KMS-11 (cell line): Measurements from ENCODE around the gene JUND.

Experiments
- H2AFZ ChIP-seq: fragments of 200-600 bp; sonication (generic); 2 replicates; pipeline ENCODE4 v1.6.1; 2016; ENCODE audit warnings: antibody characterized with exemption, mixed run types, low read depth
- H3K27ac ChIP-seq: fragments of 200-600 bp; sonication (generic); 2 replicates; pipeline ENCODE4 v1.6.1; 2016; ENCODE audit warnings: mild to moderate bottlenecking, mixed run types
- H3K27me3 ChIP-seq: fragments of 200-600 bp; sonication (generic); 2 replicates; pipeline ENCODE4 v1.6.1; 2017; ENCODE audit warnings: mild to moderate bottlenecking, low read depth, mixed run types, moderate library complexity; ENCODE audit not compliant: insufficient read depth
- H3K36me3 ChIP-seq: fragments of 200-600 bp; sonication (generic); 2 replicates; pipeline ENCODE4 v1.6.1; 2017; ENCODE audit warnings: mild to moderate bottlenecking, mixed run types; ENCODE audit not compliant: insufficient read depth
- H3K4me1 ChIP-seq: fragments of 200-600 bp; sonication (generic); 2 replicates; pipeline ENCODE4 v1.6.1; 2016; ENCODE audit warnings: mild to moderate bottlenecking, low read depth, mixed run types; ENCODE audit not compliant: poor library complexity, severe bottlenecking
- H3K4me2 ChIP-seq: fragments of 200-600 bp; sonication (generic); 2 replicates; pipeline ENCODE4 v1.7.0; 2016; ENCODE audit warnings: mild to moderate bottlenecking, mixed run types
- H3K4me3 ChIP-seq: fragments of 200-600 bp; sonication (generic); IDR thresholded peaks from 2 replicates; pipeline ENCODE4 v1.6.1; 2017; ENCODE audit warnings: low read depth, low read length, mixed read lengths; ENCODE audit not compliant: insufficient read depth
- H3K79me2 ChIP-seq: fragments of 200-600 bp; sonication (generic); 2 replicates; pipeline ENCODE4 v1.6.1; 2016; ENCODE audit warnings: low read depth, mixed run types; ENCODE audit not compliant: insufficient read depth
- H3K9ac ChIP-seq: fragments of 200-600 bp; sonication (generic); 2 replicates; pipeline ENCODE4 v1.6.1; 2016; ENCODE audit warnings: mild to moderate bottlenecking, mixed run types
- H4K20me1 ChIP-seq: fragments of 200-600 bp; sonication (generic); 2 replicates; pipeline ENCODE4 v1.6.1; 2016; ENCODE audit warnings: mild to moderate bottlenecking, mixed run types; ENCODE audit not compliant: insufficient read depth
- CTCF ChIP-seq: fragments of 200-600 bp; sonication (generic); conservative IDR thresholded peaks from 2 replicates; pipeline ENCODE4 v1.6.1; 2017; ENCODE audit warnings: low read depth, mild to moderate bottlenecking, antibody characterized with exemption, low read length, moderate library complexity, mixed read lengths

The JUND gene

GRCh38 chr19:18290302-18291018, 9.0 kb upstream of the JUND start:
- Histone ChIP-seq H3K4me2 (peak overlapping the region; percentile 94; the same call in 1 of the 2 replicates), H3K36me3 (no peaks in the 10 kb centered on the region), H2AFZ (peak overlapping the region; percentile 26; the same call in 1 of the 2 replicates), H3K27ac (no peak overlapping the region), H3K27me3 (no peaks in the 10 kb centered on the region), H3K9ac (no peak overlapping the region), H3K4me1 (peaks cover 30% of the 10 kb centered on the region), H3K4me3 (no peak overlapping the region), H3K79me2 (no peaks in the 10 kb centered on the region), H4K20me1 (no peaks in the 10 kb centered on the region)
- no peak for TF ChIP-seq CTCF

- Histone ChIP-seq H2AFZ (no peak overlapping the region), H3K27me3 (no peaks in the 10 kb centered on the region), H3K27ac (no peak overlapping the region), H3K4me1 (peaks cover 30% of the 10 kb centered on the region), H3K4me3 (no peak overlapping the region), H3K79me2 (no peaks in the 10 kb centered on the region), H3K9ac (no peak overlapping the region), H3K4me2 (peak overlapping the region; percentile 94; the same call in 1 of the 2 replicates), H3K36me3 (no peaks in the 10 kb centered on the region), H4K20me1 (no peaks in the 10 kb centered on the region)
- TF ChIP-seq CTCF: no peak
These were observed 8.3 kb upstream of the JUND start for GRCh38 chr19:18289471-18290301.

- no peak for TF ChIP-seq CTCF
- Histone ChIP-seq H3K27ac (no peak overlapping the region), H3K27me3 (no peaks in the 10 kb centered on the region), H3K4me1 (peaks cover 31% of the 10 kb centered on the region), H2AFZ (no peak overlapping the region), H3K9ac (no peak overlapping the region), H3K79me2 (no peaks in the 10 kb centered on the region), H3K36me3 (no peaks in the 10 kb centered on the region), H3K4me2 (no peak overlapping the region), H3K4me3 (no peak overlapping the region), H4K20me1 (no peaks in the 10 kb centered on the region)
These were observed 6.7 kb upstream of the JUND start for GRCh38 chr19:18287836-18288772.

- Histone ChIP-seq H3K27me3 (no peaks in the 10 kb centered on the region), H4K20me1 (no peaks in the 10 kb centered on the region), H2AFZ (no peak overlapping the region), H3K79me2 (no peaks in the 10 kb centered on the region), H3K27ac (no peak overlapping the region), H3K4me3 (no peak overlapping the region), H3K36me3 (no peaks in the 10 kb centered on the region), H3K4me2 (no peak overlapping the region), H3K9ac (no peak overlapping the region), H3K4me1 (peaks cover 36% of the 10 kb centered on the region)
- no peak for TF ChIP-seq CTCF
These were observed 5.7 kb upstream of the JUND start for GRCh38 chr19:18286973-18287635.
